HG03135 (cell line): ENCODE data around the gene SYK.
"Not testable (repeated sequence)": the region's sequence is repeated elsewhere in the genome, so short reads cannot be mapped to it uniquely, and the experiment has no call there.

Experiments
- ATAC-seq: cut with Tn5 transposase; IDR thresholded peaks from one replicate; pipeline ENCODE4 v1.9.1; 2021; ENCODE audit warnings: mild to moderate bottlenecking, moderate library complexity; ENCODE audit not compliant: unreplicated experiment

SYK gene

GRCh38 chr9:90795084-90795483 is 6.5 kb upstream of the SYK start:
- no peak for ATAC-seq

- no peak for ATAC-seq
Observed at GRCh38 chr9:90795871-90796317, 5.7 kb upstream of the SYK start.

- ATAC-seq, result no peak
Observed at GRCh38 chr9:90799271-90799852, 2.3 kb upstream of the SYK start.

DNA sequence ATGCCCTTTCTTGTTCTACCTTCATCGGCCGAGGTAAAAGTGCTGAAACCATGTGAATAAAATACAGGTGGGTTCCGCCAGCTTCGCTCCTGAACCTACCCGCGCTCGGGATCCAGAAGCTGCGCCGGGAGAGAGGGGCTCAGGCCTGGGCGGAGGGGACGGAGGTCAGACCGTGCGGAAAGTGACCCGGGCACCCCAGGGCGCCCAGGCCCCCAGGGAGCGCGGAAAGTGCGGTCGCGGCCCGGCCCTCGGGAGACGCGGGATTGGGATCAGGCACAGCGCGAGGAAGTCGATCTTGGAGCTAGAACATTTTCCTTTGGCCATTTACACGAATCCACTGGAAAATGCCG is 329 bp downstream of the SYK start:
- ATAC-seq, result no peak

GRCh38 chr9:90802386-90802985 is 867 bp downstream of the SYK start:
- ATAC-seq, result no peak

- ATAC-seq, result no peak
Observed at GRCh38 chr9:90803860-90804593, 2.4 kb downstream of the SYK start.

- ATAC-seq, result no peak
Observed at GRCh38 chr9:90805006-90805996, 3.7 kb downstream of the SYK start.

DNA sequence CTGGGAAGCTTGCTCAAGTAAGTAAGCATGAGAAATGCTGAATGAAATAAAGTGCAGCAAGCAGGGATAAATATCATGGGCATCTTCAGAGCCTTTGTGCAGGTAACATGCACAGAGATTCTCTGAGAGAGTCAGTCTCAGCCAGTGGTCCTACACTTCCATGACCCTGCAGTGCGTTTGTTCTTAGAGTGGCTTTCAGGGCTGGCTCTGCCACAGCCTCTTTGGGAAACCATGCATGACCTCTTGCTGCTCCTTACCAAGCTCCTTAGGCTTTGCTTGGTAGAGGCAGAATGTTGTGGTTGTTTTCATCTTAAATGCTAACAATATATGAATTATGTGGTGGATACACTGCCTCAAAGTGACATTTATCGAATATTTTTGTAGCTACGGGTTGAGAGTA is 5.4 kb downstream of the SYK start:
- no peak for ATAC-seq

DNA sequence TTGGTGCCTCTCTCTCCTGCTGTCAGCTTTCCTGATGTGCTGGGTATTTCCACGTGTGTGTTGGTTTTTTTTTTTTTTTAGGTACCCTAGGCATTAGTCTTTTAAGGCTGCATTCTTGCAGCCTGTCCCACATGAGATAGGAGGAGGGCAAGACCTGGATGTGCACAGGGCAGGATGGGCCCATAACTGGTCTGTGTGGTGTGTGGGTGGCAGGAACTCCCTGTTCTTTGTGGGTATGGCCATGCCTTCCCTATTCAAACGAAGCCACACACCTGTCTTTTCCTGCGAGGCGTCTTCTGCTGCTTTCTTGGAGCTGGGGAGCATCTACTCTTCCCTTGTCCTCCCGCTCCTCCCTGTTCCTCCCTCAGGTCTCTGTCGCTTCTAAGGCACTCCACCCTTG is 6.8 kb downstream of the SYK start:
- no peak for ATAC-seq

DNA sequence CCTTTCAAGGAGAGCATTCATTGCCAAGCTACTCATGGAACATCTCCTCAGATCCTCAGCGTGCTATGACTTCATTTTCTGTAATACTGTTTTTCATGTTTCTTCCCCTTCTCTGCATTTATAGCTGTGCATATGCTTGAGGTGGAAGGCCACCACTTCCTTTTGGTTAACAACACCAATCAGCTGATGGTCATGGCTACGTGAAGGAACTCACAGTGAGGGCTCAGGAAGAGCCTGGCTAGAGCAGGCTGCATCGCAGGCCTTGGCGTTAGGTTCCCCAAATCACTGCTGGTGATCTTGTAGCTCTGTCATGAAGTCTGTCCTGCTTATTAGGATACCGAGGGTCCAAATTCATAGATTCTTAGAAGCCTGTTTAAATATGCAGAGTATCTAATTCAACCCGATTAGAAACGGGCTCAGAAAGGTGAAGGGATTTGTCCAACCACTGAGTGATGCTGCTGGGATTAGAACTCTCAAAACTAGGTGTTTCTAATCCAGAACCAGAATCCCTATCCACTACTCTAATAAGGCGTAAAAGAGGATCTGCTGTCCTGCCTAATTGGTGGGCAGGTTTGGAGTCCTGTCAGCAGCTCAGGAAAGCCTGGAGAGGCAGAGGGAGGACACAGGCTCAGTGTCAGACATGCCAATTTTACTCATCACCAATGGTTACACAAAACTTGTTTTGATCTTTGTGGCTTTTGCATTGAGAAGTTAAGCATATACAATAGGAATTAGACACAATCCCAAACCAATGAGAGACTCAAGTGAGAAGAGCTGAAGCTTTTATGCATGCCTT is 7.5 kb downstream of the SYK start:
- ATAC-seq, result no peak

DNA sequence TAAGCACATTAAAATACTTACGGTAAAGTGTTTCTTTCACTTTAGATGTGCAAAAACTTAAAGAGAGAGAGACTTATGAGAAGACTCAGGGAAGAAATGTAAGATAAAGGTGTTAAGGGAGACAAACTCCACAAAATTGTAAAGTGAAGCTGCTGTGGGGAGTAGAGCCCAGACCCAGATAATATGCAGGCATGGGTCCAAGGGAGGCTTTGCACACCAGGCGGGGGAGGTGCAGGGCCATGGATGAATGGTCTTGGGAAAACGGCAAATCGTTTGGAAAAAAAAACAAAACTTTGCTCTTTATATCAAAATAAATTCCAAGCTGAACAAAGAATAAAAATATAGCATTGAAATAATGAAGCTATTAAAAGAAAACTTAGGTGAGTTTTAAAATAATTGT is 9.1 kb downstream of the SYK start:
- no peak for ATAC-seq

- ATAC-seq, result no peak
Observed at GRCh38 chr9:90813046-90813445, 11.4 kb downstream of the SYK start.

DNA sequence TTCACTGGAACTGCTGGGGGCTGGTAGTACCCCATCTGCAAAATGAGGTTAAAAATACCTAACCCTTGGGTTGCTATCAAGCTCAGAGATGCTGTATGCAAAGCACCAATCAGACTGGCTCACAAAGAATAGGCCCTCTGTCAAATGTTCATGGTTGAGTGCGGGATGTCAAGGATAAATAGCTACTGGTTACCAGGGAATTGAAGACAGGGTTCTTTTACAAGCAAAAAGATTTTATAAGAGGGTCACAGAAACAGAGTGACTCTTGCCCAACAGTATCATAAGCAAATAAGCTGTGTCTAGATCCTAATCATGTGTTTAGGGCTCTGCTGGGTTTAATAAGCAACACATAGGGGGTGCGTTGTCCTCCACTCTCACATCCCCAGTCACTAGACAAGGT is 11.9 kb downstream of the SYK start:
- ATAC-seq, result no peak

GRCh38 chr9:90814355-90814754 is 12.7 kb downstream of the SYK start:
- no peak for ATAC-seq

GRCh38 chr9:90815183-90815943 is 13.7 kb downstream of the SYK start:
- ATAC-seq, result no peak

DNA sequence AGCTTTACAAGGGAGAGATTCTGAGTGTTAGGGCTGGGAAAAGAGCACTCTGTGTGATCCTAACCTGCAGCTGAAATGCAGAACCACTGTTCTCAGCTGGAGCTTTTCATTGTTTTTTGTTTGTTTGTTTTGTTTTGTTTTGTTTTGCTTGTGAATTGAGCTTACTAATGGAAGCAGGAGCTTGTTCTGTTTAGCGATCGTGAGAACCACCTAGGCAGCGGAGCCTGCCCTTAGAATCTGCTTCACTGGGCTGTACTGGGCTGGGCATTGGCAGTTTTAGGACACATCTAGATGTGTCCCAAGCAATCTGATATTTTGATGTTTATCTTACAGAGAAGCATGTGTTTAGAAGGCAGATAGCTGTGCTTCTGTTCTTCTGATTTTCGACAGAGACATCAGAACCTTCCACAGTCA is 14.3 kb downstream of the SYK start:
- ATAC-seq, result no peak

GRCh38 chr9:90816690-90817089 is 15.1 kb downstream of the SYK start:
- ATAC-seq, result no peak

GRCh38 chr9:90818279-90818678 is 16.7 kb downstream of the SYK start:
- ATAC-seq, result no peak

DNA sequence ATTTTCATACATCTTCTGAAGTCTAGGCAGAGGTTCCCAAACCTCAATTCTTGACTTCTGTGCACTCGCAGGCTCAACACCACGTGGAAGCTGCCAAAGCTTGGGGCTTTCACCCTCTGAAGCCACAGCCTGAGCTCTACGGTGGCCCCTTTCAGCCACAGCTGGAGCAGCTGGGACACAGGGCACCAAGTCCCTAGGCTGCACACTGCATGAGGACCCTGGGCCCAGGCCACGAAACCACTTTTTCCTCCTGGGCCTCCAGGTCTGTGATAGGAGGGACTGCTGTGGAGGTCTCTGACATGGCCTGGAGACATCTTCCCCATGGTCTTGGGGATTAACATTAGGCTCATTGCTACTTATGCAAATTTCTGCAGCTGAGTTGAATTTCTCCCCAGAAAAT is 18.8 kb downstream of the SYK start:
- not testable (repeated sequence) for ATAC-seq

- not testable (repeated sequence) for ATAC-seq
Observed at GRCh38 chr9:90821236-90821635, 19.6 kb downstream of the SYK start.
